Testis (tissue), 3 donors: ENCODE results near the gene GRIK2. TPM values are rescaled to one million over a fixed set of nuclear protein-coding genes. Genes with fewer than 3 reads are reported as not detected.

Experiments
- DNase-seq: peaks from one replicate; pipeline ENCODE4 v3.0.0-alpha.2; 2019
- H3K27ac ChIP-seq, 2 donors: fragments of 200-600 bp; sonication (generic); one replicate each; pipeline ENCODE4 v1.5.1; 2019
- H3K27me3 ChIP-seq: fragments of 200-600 bp; sonication (generic); one replicate; pipeline ENCODE4 v1.5.1; 2019
- H3K36me3 ChIP-seq: fragments of 200-600 bp; sonication (generic); one replicate; pipeline ENCODE4 v1.5.1; 2017; ENCODE audit warnings: low read depth; ENCODE audit errors: missing control alignments
- H3K4me1 ChIP-seq: fragments of 200-600 bp; sonication (generic); one replicate; pipeline ENCODE4 v1.5.1; 2019
- H3K4me3 ChIP-seq, 2 donors: fragments of 200-600 bp; sonication (generic); one replicate each; pipeline ENCODE4 v1.5.1; 2017 to 2019
- H3K9me3 ChIP-seq: fragments of 200-600 bp; sonication (generic); one replicate; pipeline ENCODE4 v1.5.1; 2017
- CTCF ChIP-seq, 3 experiments: fragments of 450-650 bp in 2 of 3; fragments of 200-600 bp in 1 of 3; sonication (generic) in 1 of 3; IDR thresholded peaks; one replicate each; pipeline ENCODE4 v1.5.1; 2016 to 2019; ENCODE audit warnings: antibody characterized with exemption in 3 of 3, mild to moderate bottlenecking in 2 of 3, moderate library complexity in 1 of 3
- POLR2A ChIP-seq: fragments of 450-650 bp; IDR thresholded peaks from one replicate; pipeline ENCODE4 v1.6.1; 2017; ENCODE audit warnings: antibody characterized with exemption, mild to moderate bottlenecking, moderate library complexity
- WGBS, 2 donors: methylation state at CpG; one replicate each; pipeline ENCODE4 v1.1.5; 2018; 5-methylcytosine and 5-hydroxymethylcytosine counted together
- intact Hi-C: fragments of 100-400 bp; cut with DNase I; formaldehyde crosslinking; loops from one replicate; pipeline ENCODE4 v1.15.1; 2023; ENCODE audit warnings: low total_unique reads
- polyA plus RNA-seq: library from polyadenylated mRNA; stranded (reverse); fragments of 350-450 nt; fragmentation: Illumina TruSeq; extraction: RNeasy Lipid Tissue Mini Kit (QIAGEN cat#74804); gene quantifications from one replicate; pipeline ENCODE4 v1.2.3, GENCODE V29; 2014; ENCODE audit warnings: low read depth, low replicate concordance; ENCODE audit not compliant: insufficient read depth
- total RNA-seq, 2 donors: library from RNA; depleted of rRNA; stranded (reverse); fragments of >200 nt; gene quantifications; one replicate each; pipeline ENCODE4 v1.2.3, GENCODE V29; 2016

Gene GRIK2
- total and polyA plus RNA-seq, 3 donors from 2014 or later, result 1.1 to 23.5 (median 12.4) TPM

- TF ChIP-seq POLR2A, result no peak
- TF ChIP-seq CTCF (IDR thresholded peaks at IDR 0.05), result no peak
- WGBS, 2 donors, result 83 to 97% methylated on average over 1 of the region's 1 CpG
- intact Hi-C loops, result no loop called here
- Histone ChIP-seq H3K4me1 (no peaks in the 10 kb centered on the region), H3K4me3 (no peak overlapping the region), H3K27ac (no peak overlapping the region), H3K36me3 (no peaks in the 10 kb centered on the region), H3K27me3 (no peaks in the 10 kb centered on the region), H3K9me3 (no peaks in the 10 kb centered on the region)
- no peak for DNase-seq
Observed at GRCh38 chr6:101779051-101779844, 385.7 kb downstream of the GRIK2 start.

GRCh38 chr6:101783287-101783686 lies 389.8 kb downstream of the GRIK2 start:
- H3K27me3 ChIP-seq, result no peaks in the 10 kb centered on the region
- no peak for TF ChIP-seq POLR2A
- TF ChIP-seq CTCF (IDR thresholded peaks at IDR 0.05), result no peak
- 86 to 100% methylated on average over 1 of the region's 1 CpG for WGBS, 2 donors
- no peak for DNase-seq
- H3K4me3 ChIP-seq, result no peak overlapping the region
- H3K9me3 ChIP-seq, result no peaks in the 10 kb centered on the region
- H3K4me1 ChIP-seq, result no peaks in the 10 kb centered on the region
- H3K27ac ChIP-seq, result no peak overlapping the region
- intact Hi-C loops, result no loop called here
- no peaks in the 10 kb centered on the region for H3K36me3 ChIP-seq

GRCh38 chr6:101784094-101784493 lies 390.6 kb downstream of the GRIK2 start:
- Histone ChIP-seq H3K4me3 (no peak overlapping the region), H3K27ac (no peak overlapping the region), H3K9me3 (no peaks in the 10 kb centered on the region), H3K36me3 (no peaks in the 10 kb centered on the region), H3K4me1 (no peaks in the 10 kb centered on the region), H3K27me3 (no peaks in the 10 kb centered on the region)
- TF ChIP-seq CTCF (IDR thresholded peaks at IDR 0.05) (no peak), POLR2A (no peak)
- intact Hi-C loops, result no loop called here
- 89 to 91% methylated on average over 2 of the region's 2 CpGs for WGBS, 2 donors
- no peak for DNase-seq

- DNase-seq, result no peak
- Histone ChIP-seq H3K36me3 (no peaks in the 10 kb centered on the region), H3K4me3 (no peak overlapping the region), H3K27ac (no peak overlapping the region), H3K9me3 (no peaks in the 10 kb centered on the region), H3K27me3 (no peaks in the 10 kb centered on the region), H3K4me1 (no peaks in the 10 kb centered on the region)
- 75 to 77% methylated on average over 5 of the region's 5 CpGs for WGBS, 2 donors
- TF ChIP-seq CTCF (IDR thresholded peaks at IDR 0.05) (no peak), POLR2A (no peak)
- intact Hi-C loops, result no loop called here
Observed at GRCh38 chr6:101799531-101799930, 406.0 kb downstream of the GRIK2 start.

GRCh38 chr6:101800598-101800997 lies 407.1 kb downstream of the GRIK2 start:
- 86 to 90% methylated on average over 3 of the region's 3 CpGs for WGBS, 2 donors
- H3K4me3 ChIP-seq, result no peak overlapping the region

More at GRCh38 chr6:101800598-101800997, 407.1 kb downstream of the GRIK2 start:
- H3K36me3 ChIP-seq, result no peaks in the 10 kb centered on the region
- no peaks in the 10 kb centered on the region for H3K27me3 ChIP-seq
- intact Hi-C loops, result no loop called here
- no peak for DNase-seq
- TF ChIP-seq CTCF (IDR thresholded peaks at IDR 0.05) (no peak), POLR2A (no peak)
- no peaks in the 10 kb centered on the region for H3K4me1 ChIP-seq
- H3K9me3 ChIP-seq, result no peaks in the 10 kb centered on the region
- no peak overlapping the region for H3K27ac ChIP-seq
